HepG2 (cell line): ENCODE measurements around the gene PRSS53. TPM values are rescaled to one million over a fixed set of nuclear protein-coding genes. Genes with fewer than 3 reads are reported as not detected.

Experiments
- ATAC-seq: fragments of 200-7000 bp; cut with Tn5 transposase; 3 replicates; pipeline ENCODE4 v1.9.1; 2020; ENCODE audit warnings: mild to moderate bottlenecking, moderate library complexity
- BruUV-seq: library from RNA; stranded (reverse); fragments of 400-500 nt; replicated peaks from 2 replicates; lab custom pipeline; 2021; lab: Mats Ljungman, UMichigan
- CTCF ChIA-PET: fragments of 300-600 bp; formaldehyde crosslinking; extraction: SDS; loops from one replicate; lab custom pipeline; 2021; ENCODE audit warnings: low total read pairs, inconsistent platforms, low intra/inter-chr PET ratio; lab: Yijun Ruan, JAX
- POLR2A ChIA-PET: fragments of 350-600 bp; sonication (Branson Sonifier 250); formaldehyde crosslinking; loops from one replicate; lab custom pipeline; 2020; ENCODE audit warnings: antibody characterized with exemption, inconsistent platforms; lab: Yijun Ruan, JAX
- DNase-seq: peaks from one replicate; pipeline ENCODE4 v3.0.0-alpha.2; 2015; ENCODE audit warnings: low spot score
- FAIRE-seq: peaks from 3 replicates; lab custom pipeline; 2011; peaks lifted over from hg19 to GRCh38; lab: Jason Lieb, UNC
- H2AFZ ChIP-seq: one replicate; pipeline ENCODE4 v1.6.1; 2011; ENCODE audit warnings: low read length, inconsistent platforms
- H3K27ac ChIP-seq: fragments of 300-600 bp; 3 replicates; pipeline ENCODE4 v1.8.0; 2011; ENCODE audit warnings: mixed run types, mild to moderate bottlenecking, mixed read lengths, low read length, inconsistent platforms; ENCODE audit not compliant: insufficient read depth; ENCODE audit errors: extremely low read length
- H3K27me3 ChIP-seq, 2 experiments: fragments of 200-600 bp in 1 of 2; 2 replicates in 1 of 2; 3 replicates in 1 of 2; pipeline versions ENCODE4 v1.6.0 to v1.8.0; 2011; ENCODE audit warnings: low read length in 2 of 2, mild to moderate bottlenecking in 2 of 2, moderate library complexity in 2 of 2, inconsistent platforms in 1 of 2; ENCODE audit not compliant: insufficient read depth in 2 of 2, control insufficient read depth in 1 of 2
- H3K36me3 ChIP-seq, 2 experiments: fragments of 200-600 bp in 1 of 2; replicated peaks in 1 of 2; 2 replicates in 1 of 2; 3 replicates in 1 of 2; pipeline versions ENCODE4 v1.5.1 to v1.8.0; 2011; ENCODE audit warnings: low read length in 2 of 2, inconsistent platforms in 1 of 2; ENCODE audit not compliant: insufficient read depth in 2 of 2, control insufficient read depth in 1 of 2
- H3K4me1 ChIP-seq: 2 replicates; pipeline ENCODE4 v1.5.1; 2012; ENCODE audit warnings: low read length, inconsistent platforms; ENCODE audit not compliant: insufficient read depth
- H3K4me2 ChIP-seq: 2 replicates; pipeline ENCODE4 v1.6.0; 2011; ENCODE audit warnings: low read depth, low read length, inconsistent platforms
- H3K4me3 ChIP-seq, 3 experiments: fragments of 200-600 bp in 1 of 3; sonication (generic), shearing (Covaris generic) in 1 of 3; replicated peaks in 1 of 3; 2 replicates each; pipeline ENCODE4 v1.5.1; 2011 to 2016; ENCODE audit warnings: low read length in 3 of 3, inconsistent platforms in 2 of 3, low read depth in 2 of 3, mild to moderate bottlenecking in 2 of 3, control low read depth in 1 of 3, mixed read lengths in 1 of 3; ENCODE audit not compliant: insufficient read depth in 1 of 3
- H3K79me2 ChIP-seq: one replicate; pipeline ENCODE4 v1.6.1; 2011; ENCODE audit warnings: low read length, inconsistent platforms; ENCODE audit not compliant: insufficient read depth
- H3K9ac ChIP-seq: 2 replicates; pipeline ENCODE4 v1.6.0; 2011; ENCODE audit warnings: mild to moderate bottlenecking, low read depth, low read length, inconsistent platforms; ENCODE audit not compliant: insufficient read depth
- H3K9me3 ChIP-seq: 2 replicates; pipeline ENCODE4 v1.5.1; 2012; ENCODE audit warnings: mild to moderate bottlenecking, low read length
- H4K20me1 ChIP-seq: 2 replicates; pipeline ENCODE4 v1.6.0; 2011; ENCODE audit warnings: inconsistent platforms, mild to moderate bottlenecking, low read length, moderate library complexity; ENCODE audit not compliant: insufficient read depth
- AGO2 ChIP-seq: fragments of 200-400 bp; formaldehyde crosslinking; optimal IDR thresholded peaks from 2 replicates; pipeline ENCODE3; 2017; ENCODE audit warnings: mild to moderate bottlenecking, low read depth, low read length, moderate library complexity
- CC2D1A ChIP-seq: sonication (generic); formaldehyde crosslinking; IDR thresholded peaks from 2 replicates; pipeline ENCODE4 v1.8.1; 2023; ENCODE audit warnings: mild to moderate bottlenecking, missing genetic modification reagents
- DPF2 ChIP-seq: sonication (generic); formaldehyde crosslinking; IDR thresholded peaks from 2 replicates; pipeline ENCODE4 v1.4.0; 2020; ENCODE audit warnings: mild to moderate bottlenecking, low read depth, missing genetic modification reagents, borderline replicate concordance
- ELF1 ChIP-seq: sonication (generic); formaldehyde crosslinking; IDR thresholded peaks from 2 replicates; pipeline ENCODE4 v1.4.0; 2020; ENCODE audit warnings: missing genetic modification reagents
- FIP1L1 ChIP-seq: fragments of 200-400 bp; formaldehyde crosslinking; IDR thresholded peaks from 2 replicates; pipeline ENCODE4 v1.6.1; 2018; ENCODE audit warnings: low read depth, mild to moderate bottlenecking, low read length, moderate library complexity, borderline replicate concordance; ENCODE audit not compliant: insufficient read depth
- HDAC1 ChIP-seq: sonication (generic); formaldehyde crosslinking; IDR thresholded peaks from 2 replicates; pipeline ENCODE4 v1.5.1; 2020; ENCODE audit warnings: mild to moderate bottlenecking, missing genetic modification reagents
- HOXA3 ChIP-seq: sonication (generic); formaldehyde crosslinking; IDR thresholded peaks from 2 replicates; pipeline ENCODE4 v1.5.0; 2020; ENCODE audit warnings: missing genetic modification reagents
- KLF12 ChIP-seq: sonication (generic); formaldehyde crosslinking; IDR thresholded peaks from 2 replicates; pipeline ENCODE4 v1.4.0; 2020; ENCODE audit warnings: missing genetic modification reagents, borderline replicate concordance
- NKX3-1 ChIP-seq: sonication (generic); formaldehyde crosslinking; IDR thresholded peaks from 2 replicates; pipeline ENCODE4 v1.5.0; 2020; ENCODE audit warnings: missing genetic modification reagents
- PHF21A ChIP-seq: sonication (generic); formaldehyde crosslinking; IDR thresholded peaks from 2 replicates; pipeline ENCODE4 v1.5.0; 2020; ENCODE audit warnings: mild to moderate bottlenecking, missing genetic modification reagents
- RBFOX2 ChIP-seq: fragments of 200-400 bp; formaldehyde crosslinking; IDR thresholded peaks from 2 replicates; pipeline ENCODE4 v1.6.1; 2017; ENCODE audit warnings: low read depth, mild to moderate bottlenecking, low read length
- RFXAP ChIP-seq: sonication (generic); formaldehyde crosslinking; IDR thresholded peaks from 2 replicates; pipeline ENCODE4 v1.4.0; 2020; ENCODE audit warnings: missing genetic modification reagents, borderline replicate concordance
- SOX6 ChIP-seq, 2 experiments: fragments of 450-650 bp in 1 of 2; sonication (generic) in 1 of 2; formaldehyde crosslinking in 1 of 2; IDR thresholded peaks; 2 replicates each; pipeline versions ENCODE4 v1.4.0 to v1.6.1; 2017 to 2020; ENCODE audit warnings: antibody characterized with exemption in 1 of 2, mild to moderate bottlenecking in 1 of 2, missing genetic modification reagents in 1 of 2
- SSRP1 ChIP-seq: IDR thresholded peaks from 2 replicates; pipeline ENCODE4 v1.6.1; 2016; ENCODE audit warnings: control low read depth
- TCF7L2 ChIP-seq: IDR thresholded peaks from 2 replicates; pipeline ENCODE4 v1.6.1; 2011; ENCODE audit warnings: mild to moderate bottlenecking, low read depth, low read length, moderate library complexity
- YY1 ChIP-seq: IDR thresholded peaks from 2 replicates; pipeline ENCODE4 v1.6.1; 2011; ENCODE audit warnings: low read length, low read depth, moderate library complexity, mild to moderate bottlenecking; ENCODE audit not compliant: insufficient read depth, insufficient replicate concordance
- ZC3H13 ChIP-seq: sonication (generic); formaldehyde crosslinking; IDR thresholded peaks from 2 replicates; pipeline ENCODE4 v1.8.1; 2023; ENCODE audit warnings: mild to moderate bottlenecking, missing genetic modification reagents, moderate library complexity
- ZFAT ChIP-seq: sonication (generic); formaldehyde crosslinking; conservative IDR thresholded peaks from 2 replicates; pipeline ENCODE4 v1.8.1; 2023; ENCODE audit warnings: missing genetic modification reagents, inconsistent platforms
- ZNF451 ChIP-seq: sonication (generic); formaldehyde crosslinking; IDR thresholded peaks from 2 replicates; pipeline ENCODE4 v1.5.0; 2020; ENCODE audit warnings: mild to moderate bottlenecking, missing genetic modification reagents
- ZNF768 ChIP-seq: sonication (generic); formaldehyde crosslinking; IDR thresholded peaks from 2 replicates; pipeline ENCODE4 v1.4.0; 2020; ENCODE audit warnings: missing genetic modification reagents
- ZNF816 ChIP-seq: sonication (generic); formaldehyde crosslinking; IDR thresholded peaks from 2 replicates; pipeline ENCODE4 v1.8.0; 2022; ENCODE audit warnings: missing genetic modification reagents, mild to moderate bottlenecking, borderline replicate concordance
- WGBS: methylation state at CpG from one replicate; pipeline ENCODE4 v1.1.6; 2017; ENCODE audit warnings: low lambda C conversion rate; 5-methylcytosine and 5-hydroxymethylcytosine counted together
- in situ Hi-C: cut with HindIII; loops from 2 replicates; pipeline ENCODE4 v1.10.0; 2017; ENCODE audit warnings: low pct_unique_long_range_greater_than_20kb; ENCODE audit not compliant: extremely low pct_ligation_motif_present
- intact Hi-C: fragments of 100-400 bp; cut with micrococcal nuclease; formaldehyde crosslinking; loops from one replicate; pipeline ENCODE4 v1.10.0; 2022; ENCODE audit not compliant: unreplicated experiment
- polyA plus RNA-seq, 8 experiments: library from polyadenylated mRNA; depleted of rRNA in 3 of 8; stranded (reverse) in 7 of 8; unstranded in 1 of 8; fragments of >200 nt; fragmentation: Illumina TruSeq in 4 of 8; extraction: Trizol in 4 of 8; gene quantifications; 2 replicates each; pipeline versions ENCODE4 v1.2.1 to v1.2.3, GENCODE V29; 2011 to 2016; ENCODE audit warnings: low read depth in 4 of 8, missing spikeins in 1 of 8, mixed read lengths in 1 of 8; ENCODE audit not compliant: insufficient read depth in 1 of 8
- total RNA-seq, 5 experiments: library from RNA; depleted of rRNA; stranded (reverse); fragments of >200 nt; fragmentation: Illumina TruSeq; extraction: Trizol; gene quantifications; 2 replicates each; pipeline ENCODE4 v1.2.3, GENCODE V29; 2016; ENCODE audit warnings: low read depth in 1 of 5
- TF ChIP-seq, protein P1 (sequence below): sonication (generic); formaldehyde crosslinking; IDR thresholded peaks from 2 replicates; pipeline ENCODE4 v1.4.0; 2020; ENCODE audit warnings: missing genetic modification reagents; ENCODE audit errors: not compliant biosample characterization
- TF ChIP-seq, protein P2 (sequence below): sonication (generic); formaldehyde crosslinking; IDR thresholded peaks from 2 replicates; pipeline ENCODE4 v1.4.0; 2020; ENCODE audit warnings: mild to moderate bottlenecking, missing genetic modification reagents, borderline replicate concordance

The PRSS53 gene
- total and polyA plus RNA-seq, 2 of the 13 experiments (the other 11 are each of a cell fraction or from before 2014, with no cell fraction given), result 2.2 to 7.4 TPM

DNA sequence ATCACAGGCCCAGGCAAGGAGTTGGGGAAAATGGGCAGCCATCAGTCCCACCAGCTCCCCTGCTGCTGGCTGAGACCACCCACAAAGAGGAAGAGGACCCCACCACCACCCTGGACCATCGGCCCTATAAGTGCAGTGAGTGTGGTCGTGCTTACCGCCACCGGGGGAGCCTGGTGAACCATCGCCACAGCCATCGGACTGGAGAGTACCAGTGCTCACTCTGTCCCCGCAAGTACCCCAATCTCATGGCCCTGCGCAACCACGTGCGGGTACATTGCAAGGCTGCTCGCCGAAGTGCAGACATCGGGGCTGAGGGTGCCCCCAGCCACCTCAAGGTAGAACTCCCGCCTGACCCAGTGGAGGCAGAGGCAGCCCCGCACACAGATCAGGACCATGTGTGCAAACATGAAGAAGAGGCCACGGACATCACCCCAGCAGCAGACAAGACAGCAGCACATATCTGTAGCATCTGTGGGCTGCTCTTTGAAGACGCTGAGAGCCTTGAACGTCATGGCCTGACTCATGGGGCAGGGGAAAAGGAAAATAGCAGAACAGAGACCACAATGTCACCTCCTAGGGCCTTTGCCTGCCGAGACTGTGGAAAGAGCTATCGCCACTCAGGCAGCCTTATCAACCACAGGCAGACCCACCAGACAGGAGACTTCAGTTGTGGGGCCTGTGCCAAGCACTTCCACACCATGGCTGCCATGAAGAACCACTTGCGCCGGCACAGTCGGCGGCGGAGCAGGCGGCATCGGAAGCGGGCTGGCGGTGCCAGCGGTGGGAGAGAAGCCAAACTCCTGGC, 10.9 kb downstream of the PRSS53 start:
- peaks cover 27 to 53% of the 10 kb centered on the region in 2 experiments for H3K36me3 ChIP-seq
- peaks cover 23% of the 10 kb centered on the region for H3K79me2 ChIP-seq
- DNase-seq (no peak), FAIRE-seq (no peak), ATAC-seq (no peak)
- ChIA-PET CTCF (no interaction called here), POLR2A (interaction anchor here (2.2 kb wide), 1 partner anchor 15 kb away, joined by 6 read pairs; no protein-coding TSS in a partner anchor)
- no peaks in the 10 kb centered on the region for H3K9me3 ChIP-seq
- no TSS peak for BruUV-seq
- no peaks in the 10 kb centered on the region; a peak in 1 of 5 replicates for H3K27me3 ChIP-seq
- intact Hi-C loops (no loop called here), in situ Hi-C loops (no loop called here)
- peaks cover 10% of the 10 kb centered on the region for H3K4me1 ChIP-seq
- no peak overlapping the region for H3K9ac ChIP-seq
- H3K4me3 ChIP-seq, result no peak overlapping the region
- no peak overlapping the region for H3K27ac ChIP-seq
- no peaks in the 10 kb centered on the region for H4K20me1 ChIP-seq
- H3K4me2 ChIP-seq, result no peak overlapping the region
- H2AFZ ChIP-seq, result no peak overlapping the region
- WGBS, result 97% methylated on average over 18 of the region's 30 CpGs
- 0 out of 2 replicates have a peak, but pooled peaks have one; percentile 7 for TF ChIP-seq SSRP1 (CRISPR knock-in tag)
- TF ChIP-seq, protein P1, sequence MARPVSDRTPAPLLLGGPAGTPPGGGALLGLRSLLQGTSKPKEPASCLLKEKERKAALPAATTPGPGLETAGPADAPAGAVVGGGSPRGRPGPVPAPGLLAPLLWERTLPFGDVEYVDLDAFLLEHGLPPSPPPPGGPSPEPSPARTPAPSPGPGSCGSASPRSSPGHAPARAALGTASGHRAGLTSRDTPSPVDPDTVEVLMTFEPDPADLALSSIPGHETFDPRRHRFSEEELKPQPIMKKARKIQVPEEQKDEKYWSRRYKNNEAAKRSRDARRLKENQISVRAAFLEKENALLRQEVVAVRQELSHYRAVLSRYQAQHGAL (CRISPR knock-in tag), result no peak
- TF ChIP-seq DPF2 (CRISPR knock-in tag), result no peak
- TF ChIP-seq PHF21A (CRISPR knock-in tag), result no peak
- no peak for TF ChIP-seq SOX6 (IDR thresholded peaks at IDR 0.05)
- no peak for TF ChIP-seq SOX6 (CRISPR knock-in tag; IDR thresholded peaks at IDR 0.05)
- no peak for TF ChIP-seq FIP1L1
- no peak for TF ChIP-seq ZFAT (CRISPR knock-in tag)
- TF ChIP-seq, protein P2, sequence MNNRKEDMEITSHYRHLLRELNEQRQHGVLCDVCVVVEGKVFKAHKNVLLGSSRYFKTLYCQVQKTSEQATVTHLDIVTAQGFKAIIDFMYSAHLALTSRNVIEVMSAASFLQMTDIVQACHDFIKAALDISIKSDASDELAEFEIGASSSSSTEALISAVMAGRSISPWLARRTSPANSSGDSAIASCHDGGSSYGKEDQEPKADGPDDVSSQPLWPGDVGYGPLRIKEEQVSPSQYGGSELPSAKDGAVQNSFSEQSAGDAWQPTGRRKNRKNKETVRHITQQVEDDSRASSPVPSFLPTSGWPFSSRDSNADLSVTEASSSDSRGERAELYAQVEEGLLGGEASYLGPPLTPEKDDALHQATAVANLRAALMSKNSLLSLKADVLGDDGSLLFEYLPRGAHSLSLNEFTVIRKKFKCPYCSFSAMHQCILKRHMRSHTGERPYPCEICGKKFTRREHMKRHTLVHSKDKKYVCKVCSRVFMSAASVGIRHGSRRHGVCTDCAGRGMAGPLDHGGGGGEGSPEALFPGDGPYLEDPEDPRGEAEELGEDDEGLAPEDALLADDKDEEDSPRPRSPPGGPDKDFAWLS (CRISPR knock-in tag), result no peak
- no peak for TF ChIP-seq HOXA3 (CRISPR knock-in tag)
- no peak for TF ChIP-seq NKX3-1
- no peak for TF ChIP-seq ELF1
- no peak for TF ChIP-seq HDAC1
- TF ChIP-seq CC2D1A, result no peak
- TF ChIP-seq RBFOX2, result peak; percentile 49; the same call in 1 of the 2 replicates
- no peak for TF ChIP-seq ZNF816 (CRISPR knock-in tag)
- no peak for TF ChIP-seq KLF12
- TF ChIP-seq AGO2, result peak; percentile 31
- TF ChIP-seq YY1, result no peak
- no peak for TF ChIP-seq ZNF451 (CRISPR knock-in tag)
- TF ChIP-seq ZC3H13 (CRISPR knock-in tag), result peak; percentile 41; the same call in 1 of the 2 replicates
- TF ChIP-seq ZNF768 (CRISPR knock-in tag), result 0 out of 2 replicates have a peak, but pooled peaks have one; percentile 24
- no peak for TF ChIP-seq RFXAP (CRISPR knock-in tag)
- TF ChIP-seq TCF7L2, result no peak
